Measurements from ENCODE around the gene ASPRV1. TPM values are rescaled to one million over a fixed set of nuclear protein-coding genes. Genes with fewer than 3 reads are reported as not detected.

Gene ASPRV1
- total RNA-seq, 1 donor from 2014 or later: 0.87 TPM

DNA sequence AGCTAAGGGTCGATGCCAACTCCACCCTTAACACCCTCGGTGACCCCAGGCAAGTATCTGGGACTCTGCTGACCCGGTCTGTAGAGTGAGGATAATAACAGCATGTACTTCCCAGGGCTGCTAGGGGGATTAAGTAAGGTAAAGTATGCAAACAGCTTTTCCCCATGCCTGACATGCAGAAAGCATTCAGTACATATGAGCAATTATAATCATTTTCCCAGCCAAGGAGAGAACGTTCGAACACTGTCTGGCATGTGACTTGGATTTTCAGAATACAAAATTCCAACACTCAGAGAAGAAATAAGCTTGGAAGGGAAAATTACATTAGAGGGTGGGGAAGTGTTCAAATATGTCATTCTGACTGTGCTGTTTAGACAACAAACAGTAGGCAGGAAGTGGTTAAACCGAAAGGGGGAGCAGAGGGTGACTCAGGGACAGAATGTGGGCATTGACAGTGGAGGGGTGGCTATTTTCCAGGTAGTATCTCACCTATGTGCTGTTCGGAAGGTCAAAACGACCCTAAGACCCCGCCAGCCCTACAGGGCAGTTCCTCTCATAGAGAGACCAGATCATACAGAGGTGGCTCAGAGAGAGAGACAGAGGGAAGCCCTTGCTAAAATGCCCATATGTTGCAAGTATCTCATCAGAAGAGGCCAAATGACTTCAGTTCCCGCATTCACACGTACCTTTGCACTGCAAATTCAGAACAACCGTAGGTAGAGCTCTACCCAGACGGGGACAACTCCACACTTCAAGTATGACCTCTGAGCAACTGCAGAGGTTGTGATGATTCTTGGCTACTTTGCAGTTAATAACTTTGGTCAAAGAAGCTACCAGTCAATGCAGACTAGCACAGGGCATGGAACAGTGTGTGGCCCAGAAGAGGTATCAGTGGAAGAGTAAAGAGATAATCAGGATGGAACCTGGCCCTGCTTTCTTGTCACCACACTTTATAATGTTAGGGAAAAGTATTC is 14.8 kb downstream of the ASPRV1 start:
- H3K9me3 Mint-ChIP-seq (ENCODE audit: unreplicated experiment): no peaks in the 10 kb centered on the region
- no peak for TF ChIP-seq CTCF (IDR thresholded peaks at IDR 0.05; ENCODE audit: unreplicated experiment)
- peaks cover 4% of the 10 kb centered on the region for H3K36me3 Mint-ChIP-seq (ENCODE audit: low read depth, unreplicated experiment)
- H3K27me3 Mint-ChIP-seq (ENCODE audit: unreplicated experiment): peaks cover 5% of the 10 kb centered on the region
- H3K4me1 Mint-ChIP-seq (ENCODE audit: unreplicated experiment): peaks cover 6% of the 10 kb centered on the region
- no peak overlapping the region for H3K27ac Mint-ChIP-seq (ENCODE audit: unreplicated experiment)
- H3K4me3 Mint-ChIP-seq (ENCODE audit: unreplicated experiment): no peak overlapping the region
- DNase-seq (ENCODE audit: low spot score): no peak

DNA sequence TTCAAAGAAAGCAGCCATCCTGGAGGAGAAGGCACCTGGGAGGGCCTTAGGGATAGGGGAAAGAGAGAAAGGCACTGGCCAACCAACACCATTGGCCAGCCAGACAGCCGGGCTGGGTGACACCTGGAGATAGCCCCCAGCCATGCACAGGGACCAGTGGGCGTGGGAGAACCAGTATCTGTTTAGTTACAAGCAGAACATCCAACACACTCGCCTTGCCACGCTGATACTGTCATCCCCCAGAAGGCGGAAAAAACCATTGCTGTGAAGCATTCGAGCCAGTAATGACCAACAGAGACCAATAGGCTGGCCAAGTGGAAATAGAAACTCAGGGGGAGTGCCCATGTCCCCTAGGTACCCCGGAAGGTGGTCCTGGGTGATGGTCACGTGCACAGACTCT is 15.5 kb downstream of the ASPRV1 start:
- no peak for TF ChIP-seq CTCF (IDR thresholded peaks at IDR 0.05; ENCODE audit: unreplicated experiment)
- H3K27ac Mint-ChIP-seq (ENCODE audit: unreplicated experiment): no peak overlapping the region
- H3K27me3 Mint-ChIP-seq (ENCODE audit: unreplicated experiment): peaks cover 5% of the 10 kb centered on the region
- no peaks in the 10 kb centered on the region for H3K9me3 Mint-ChIP-seq (ENCODE audit: unreplicated experiment)
- no peak for DNase-seq (ENCODE audit: low spot score)
- H3K4me3 Mint-ChIP-seq (ENCODE audit: unreplicated experiment): no peak overlapping the region
- H3K36me3 Mint-ChIP-seq (ENCODE audit: low read depth, unreplicated experiment): peaks cover 4% of the 10 kb centered on the region
- peaks cover 6% of the 10 kb centered on the region for H3K4me1 Mint-ChIP-seq (ENCODE audit: unreplicated experiment)

DNA sequence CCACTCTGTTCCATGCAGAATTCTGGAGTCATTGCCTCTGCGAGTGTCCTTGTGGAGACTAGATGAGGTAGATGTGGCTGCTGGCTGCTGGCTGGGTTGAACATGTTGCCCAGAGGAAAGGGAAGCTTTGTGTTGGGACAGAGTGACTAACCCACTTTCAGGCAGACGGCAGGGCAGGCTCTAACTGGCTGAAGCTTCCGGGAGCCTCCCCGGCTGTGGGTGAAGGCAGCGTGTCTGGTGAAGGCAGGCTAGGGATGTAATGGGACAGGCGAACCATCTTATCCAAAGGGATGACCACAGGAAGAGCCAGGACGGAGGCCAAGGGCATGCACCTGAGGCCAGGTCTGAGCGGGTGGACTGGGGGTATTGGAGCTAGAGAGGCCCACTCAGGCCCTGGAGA is 16.0 kb downstream of the ASPRV1 start:
- peaks cover 5% of the 10 kb centered on the region for H3K27me3 Mint-ChIP-seq (ENCODE audit: unreplicated experiment)
- H3K4me1 Mint-ChIP-seq (ENCODE audit: unreplicated experiment): peaks cover 6% of the 10 kb centered on the region
- H3K9me3 Mint-ChIP-seq (ENCODE audit: unreplicated experiment): no peaks in the 10 kb centered on the region
- no peak for DNase-seq (ENCODE audit: low spot score)
- H3K27ac Mint-ChIP-seq (ENCODE audit: unreplicated experiment): no peak overlapping the region
- TF ChIP-seq CTCF (IDR thresholded peaks at IDR 0.05; ENCODE audit: unreplicated experiment): no peak
- peaks cover 4% of the 10 kb centered on the region for H3K36me3 Mint-ChIP-seq (ENCODE audit: low read depth, unreplicated experiment)
- no peak overlapping the region for H3K4me3 Mint-ChIP-seq (ENCODE audit: unreplicated experiment)

GRCh38 chr2:69944756-69945155 is 16.7 kb downstream of the ASPRV1 start:
- Mint-ChIP-seq H3K4me1 (ENCODE audit: unreplicated experiment) (peaks cover 6% of the 10 kb centered on the region), H3K27me3 (ENCODE audit: unreplicated experiment) (peaks cover 5% of the 10 kb centered on the region)
- TF ChIP-seq CTCF (IDR thresholded peaks at IDR 0.05; ENCODE audit: unreplicated experiment): no peak

More at GRCh38 chr2:69944756-69945155, 16.7 kb downstream of the ASPRV1 start:
- Mint-ChIP-seq H3K36me3 (ENCODE audit: low read depth, unreplicated experiment) (peaks cover 4% of the 10 kb centered on the region), H3K27ac (ENCODE audit: unreplicated experiment) (no peak overlapping the region), H3K4me3 (ENCODE audit: unreplicated experiment) (no peak overlapping the region), H3K9me3 (ENCODE audit: unreplicated experiment) (no peaks in the 10 kb centered on the region)
- no peak for DNase-seq (ENCODE audit: low spot score)
